Stimulated activated effector memory CD8-positive, alpha-beta T cell treated with anti-CD3 and anti-CD28 coated beads, Interleukin-12 subunit alpha, Interleukin-12 subunit beta, amount 100 ng/mL, for 72 hours (primary cell): Measurements from ENCODE around the gene TAF10.
A peak's percentile ranks its signal among the peaks of the same experiment; 100 is the strongest.

Experiments
- ATAC-seq: fragments of 150-1000 bp; cut with Tn5 transposase; 2 replicates; pipeline ENCODE4 v1.10.0; 2021
- DNase-seq, 2 donors: peaks; one replicate each; pipeline ENCODE4 v3.0.0; 2021 to 2022; ENCODE audit warnings: low spot score in 2 of 2
- H3K27ac Mint-ChIP-seq: one replicate; pipeline ENCODE4 v1.8.0; 2022; ENCODE audit warnings: mild to moderate bottlenecking, mixed read lengths
- H3K36me3 Mint-ChIP-seq: one replicate; pipeline ENCODE4 v1.8.0; 2022; ENCODE audit warnings: mild to moderate bottlenecking, mixed read lengths
- H3K4me1 Mint-ChIP-seq: one replicate; pipeline ENCODE4 v1.8.0; 2022; ENCODE audit warnings: mixed read lengths
- H3K4me3 Mint-ChIP-seq: one replicate; pipeline ENCODE4 v1.8.0; 2022; ENCODE audit warnings: mild to moderate bottlenecking, mixed read lengths
- H3K9me3 Mint-ChIP-seq: one replicate; pipeline ENCODE4 v1.8.0; 2022; ENCODE audit warnings: mixed read lengths

TAF10 gene

GRCh38 chr11:6608726-6609501, 3.1 kb downstream of the TAF10 start:
- Mint-ChIP-seq H3K27ac (peak overlapping the region; percentile 61), H3K4me3 (no peak overlapping the region), H3K4me1 (peaks cover 51% of the 10 kb centered on the region), H3K36me3 (peaks cover 52% of the 10 kb centered on the region), H3K9me3 (no peaks in the 10 kb centered on the region)
- DNase-seq: peak in 1 of 2 donors; percentile 48
- no peak for ATAC-seq

- DNase-seq (peak in 1 of 2 donors; percentile 41), ATAC-seq (no peak)
- no peak overlapping the region for H3K4me3 Mint-ChIP-seq
- H3K4me1 Mint-ChIP-seq: peaks cover 51% of the 10 kb centered on the region
- H3K36me3 Mint-ChIP-seq: peaks cover 52% of the 10 kb centered on the region
- H3K27ac Mint-ChIP-seq: peak overlapping the region; percentile 61
- no peaks in the 10 kb centered on the region for H3K9me3 Mint-ChIP-seq
Measured at GRCh38 chr11:6608011-6608410, 4.0 kb downstream of the TAF10 start.

- no peaks in the 10 kb centered on the region for H3K9me3 Mint-ChIP-seq
- DNase-seq (peak in 1 of 2 donors; percentile 48), ATAC-seq (no peak)
- H3K36me3 Mint-ChIP-seq: peaks cover 52% of the 10 kb centered on the region
- peaks cover 51% of the 10 kb centered on the region for H3K4me1 Mint-ChIP-seq
- no peak overlapping the region for H3K4me3 Mint-ChIP-seq
- peak overlapping the region; percentile 61 for H3K27ac Mint-ChIP-seq
Measured at GRCh38 chr11:6607190-6607795, 4.7 kb downstream of the TAF10 start.

GRCh38 chr11:6606471-6607189, 5.4 kb downstream of the TAF10 start:
- peaks cover 51% of the 10 kb centered on the region for H3K4me1 Mint-ChIP-seq
- DNase-seq (peak; percentile 43 to 80), ATAC-seq (peak; percentile 53)
- no peaks in the 10 kb centered on the region for H3K9me3 Mint-ChIP-seq
- no peak overlapping the region for H3K4me3 Mint-ChIP-seq
- H3K27ac Mint-ChIP-seq: no peak overlapping the region
- peaks cover 57% of the 10 kb centered on the region for H3K36me3 Mint-ChIP-seq

- Mint-ChIP-seq H3K4me1 (peaks cover 33% of the 10 kb centered on the region), H3K4me3 (no peak overlapping the region), H3K27ac (no peak overlapping the region), H3K9me3 (no peaks in the 10 kb centered on the region), H3K36me3 (peaks cover 51% of the 10 kb centered on the region)
- no peak for ATAC-seq
- DNase-seq: peak in 1 of 2 donors; percentile 37
Measured at GRCh38 chr11:6604790-6605189, 7.2 kb downstream of the TAF10 start.

- no peak for DNase-seq
- Mint-ChIP-seq H3K4me3 (no peak overlapping the region), H3K27ac (no peak overlapping the region), H3K4me1 (peaks cover 28% of the 10 kb centered on the region), H3K9me3 (no peaks in the 10 kb centered on the region), H3K36me3 (peaks cover 51% of the 10 kb centered on the region)
- ATAC-seq: peak; percentile 71
Measured at GRCh38 chr11:6604081-6604626, 7.9 kb downstream of the TAF10 start.

GRCh38 chr11:6603287-6604080, 8.5 kb downstream of the TAF10 start, which contains the start of the genes ILK and RRP8:
ILK (plus strand) TSS chr11:6603774; CDS start chr11:6604272, 498 bp downstream.
RRP8 (minus strand) TSS chr11:6603616; CDS start chr11:6603502, 114 bp downstream.
- Mint-ChIP-seq H3K27ac (no peak within 1 kb of the TSS), H3K4me3 (no peak within 1 kb of the TSS), H3K4me1 (peaks cover 28% of the 10 kb centered on the region), H3K9me3 (no peaks in the 10 kb centered on the region), H3K36me3 (peaks cover 51% of the 10 kb centered on the region)
- peak; percentile 71 to 93 for DNase-seq
- peak; percentile 88 for ATAC-seq

GRCh38 chr11:6602096-6602940, 9.7 kb downstream of the TAF10 start:
- Mint-ChIP-seq H3K36me3 (peaks cover 51% of the 10 kb centered on the region), H3K4me3 (no peak overlapping the region)

GRCh38 chr11:6601041-6601461, 11.0 kb downstream of the TAF10 start:
- ATAC-seq (no peak), DNase-seq (peak in 1 of 2 donors; percentile 37)
- peaks cover 23% of the 10 kb centered on the region for H3K4me1 Mint-ChIP-seq
- H3K36me3 Mint-ChIP-seq: peaks cover 59% of the 10 kb centered on the region
- H3K4me3 Mint-ChIP-seq: no peak overlapping the region
- H3K27ac Mint-ChIP-seq: no peak overlapping the region
- no peaks in the 10 kb centered on the region for H3K9me3 Mint-ChIP-seq

More at GRCh38 chr11:6602096-6602940, 9.7 kb downstream of the TAF10 start:
- no peak for ATAC-seq
- Mint-ChIP-seq H3K27ac (no peak overlapping the region), H3K4me1 (peaks cover 31% of the 10 kb centered on the region), H3K9me3 (no peaks in the 10 kb centered on the region)
- DNase-seq: peak in 1 of 2 donors; percentile 46

- Mint-ChIP-seq H3K27ac (peak overlapping the region; percentile 43), H3K4me3 (no peak overlapping the region), H3K4me1 (peaks cover 23% of the 10 kb centered on the region), H3K9me3 (no peaks in the 10 kb centered on the region), H3K36me3 (peaks cover 59% of the 10 kb centered on the region)
- ATAC-seq (no peak), DNase-seq (no peak)
Measured at GRCh38 chr11:6599881-6600390, 12.1 kb downstream of the TAF10 start.

GRCh38 chr11:6599449-6599848, 12.6 kb downstream of the TAF10 start:
- ATAC-seq (no peak), DNase-seq (peak in 1 of 2 donors; percentile 30)
- H3K9me3 Mint-ChIP-seq: no peaks in the 10 kb centered on the region
- peaks cover 25% of the 10 kb centered on the region for H3K4me1 Mint-ChIP-seq
- peaks cover 60% of the 10 kb centered on the region for H3K36me3 Mint-ChIP-seq
- peak overlapping the region; percentile 43 for H3K27ac Mint-ChIP-seq
- H3K4me3 Mint-ChIP-seq: no peak overlapping the region

- Mint-ChIP-seq H3K27ac (peak overlapping the region; percentile 43), H3K4me3 (no peak overlapping the region), H3K4me1 (peaks cover 34% of the 10 kb centered on the region), H3K9me3 (no peaks in the 10 kb centered on the region), H3K36me3 (peaks cover 69% of the 10 kb centered on the region)
- peak in 1 of 2 donors; percentile 38 for DNase-seq
- ATAC-seq: no peak
Measured at GRCh38 chr11:6598555-6598954, 13.5 kb downstream of the TAF10 start.

GRCh38 chr11:6596239-6596877, 15.7 kb downstream of the TAF10 start:
- no peak overlapping the region for H3K4me3 Mint-ChIP-seq
- H3K4me1 Mint-ChIP-seq: peaks cover 36% of the 10 kb centered on the region
- peaks cover 83% of the 10 kb centered on the region for H3K36me3 Mint-ChIP-seq

More at GRCh38 chr11:6596239-6596877, 15.7 kb downstream of the TAF10 start:
- H3K27ac Mint-ChIP-seq: peak overlapping the region; percentile 3
- ATAC-seq: no peak
- no peak for DNase-seq
- H3K9me3 Mint-ChIP-seq: no peaks in the 10 kb centered on the region
